Spleen (tissue), 11 donors: ENCODE measurements around the gene RAD9A. TPM values are rescaled to one million over a fixed set of nuclear protein-coding genes. Genes with fewer than 3 reads are reported as not detected.

Source experiments
- DNase-seq: peaks from one replicate; pipeline ENCODE4 v3.0.0-alpha.2; 2020
- H3K27ac ChIP-seq, 8 donors: fragments of 200-600 bp; sonication (generic) in 7 of 8; 1 replicate in 4 of 8; 2 replicates in 4 of 8; pipeline versions ENCODE4 v1.5.0 to v1.8.0; 2016 to 2021; ENCODE audit warnings: inconsistent platforms in 4 of 8, mild to moderate bottlenecking in 4 of 8, moderate library complexity in 1 of 8
- H3K27me3 ChIP-seq, 7 donors: fragments of 200-600 bp; sonication (generic) in 6 of 7; replicated peaks in 1 of 7; 1 replicate in 4 of 7; 2 replicates in 3 of 7; pipeline versions ENCODE4 v1.5.0 to v1.8.0; 2016 to 2021; ENCODE audit warnings: inconsistent platforms in 3 of 7, mild to moderate bottlenecking in 1 of 7
- H3K36me3 ChIP-seq, 6 donors: fragments of 200-600 bp; sonication (generic) in 5 of 6; 1 replicate in 4 of 6; 2 replicates in 2 of 6; pipeline versions ENCODE4 v1.5.0 to v1.8.0; 2016 to 2021; ENCODE audit warnings: inconsistent platforms in 2 of 6
- H3K4me1 ChIP-seq, 6 donors: fragments of 200-600 bp; sonication (generic) in 5 of 6; 1 replicate in 3 of 6; 2 replicates in 3 of 6; pipeline versions ENCODE4 v1.5.0 to v1.8.0; 2016 to 2021; ENCODE audit warnings: inconsistent platforms in 3 of 6
- H3K4me3 ChIP-seq, 8 donors: fragments of 200-600 bp; sonication (generic) in 7 of 8; 1 replicate in 4 of 8; 2 replicates in 4 of 8; pipeline versions ENCODE4 v1.5.0 to v1.8.0; 2016 to 2021; ENCODE audit warnings: inconsistent platforms in 4 of 8, mild to moderate bottlenecking in 4 of 8, moderate library complexity in 2 of 8
- H3K9me3 ChIP-seq, 8 donors: fragments of 200-600 bp; sonication (generic) in 7 of 8; 1 replicate in 4 of 8; 2 replicates in 4 of 8; pipeline versions ENCODE4 v1.5.0 to v1.8.0; 2016 to 2021; ENCODE audit warnings: inconsistent platforms in 4 of 8
- POLR2A ChIP-seq, 3 donors: fragments of 450-650 bp; IDR thresholded peaks; one replicate each; pipeline ENCODE4 v1.5.1; 2017; ENCODE audit warnings: antibody characterized with exemption in 3 of 3, mild to moderate bottlenecking in 1 of 3
- POLR2AphosphoS5 ChIP-seq, 3 donors: sonication (generic); formaldehyde crosslinking; IDR thresholded peaks; one replicate each; pipeline ENCODE4 v1.5.1; 2017; ENCODE audit warnings: antibody characterized with exemption in 3 of 3
- WGBS, 5 donors: extraction: QIAGEN DNeasy Blood & Tissue Kit in 3 of 5; methylation state at CpG; one replicate each; pipeline versions ENCODE4 v1.1.5 to v1.1.7; 2013 to 2018; 5-methylcytosine and 5-hydroxymethylcytosine counted together
- intact Hi-C: fragments of 100-400 bp; cut with DNase I; formaldehyde crosslinking; loops from one replicate; pipeline ENCODE4 v1.15.0; 2023; ENCODE audit warnings: low total_unique reads
- polyA plus RNA-seq, 3 donors: library from polyadenylated mRNA; stranded (reverse); fragments of 200-250 nt; gene quantifications; one replicate each; pipeline ENCODE4 v1.2.1, GENCODE V29; 2013
- total RNA-seq, 7 donors: library from RNA; depleted of rRNA in 3 of 7; stranded (reverse); fragments of >200 nt in 3 of 7; fragmentation: NEBNext Ultra II Directional in 4 of 7; extraction: Animal tissue kit (Norgen Biotek cat#: 25700) in 4 of 7; gene quantifications; one replicate each; pipeline versions ENCODE4 v1.1.0 to v1.2.1, GENCODE V29; 2016 to 2021
- TF ChIP-seq, protein P1 (sequence below), 11 experiments: fragments of 200-600 bp in 7 of 11; fragments of 450-650 bp in 4 of 11; sonication (generic) in 4 of 11; IDR thresholded peaks in 8 of 11; conservative IDR thresholded peaks in 3 of 11; 1 replicate in 7 of 11; 2 replicates in 4 of 11; pipeline versions ENCODE4 v1.4.0 to v1.8.0; 2016 to 2021; ENCODE audit warnings: antibody characterized with exemption in 11 of 11, inconsistent platforms in 4 of 11, mild to moderate bottlenecking in 1 of 11
- donor health status: healthy with polysubstance abuse.
- donor health status: DM: no; HTN: no; CAD: no; lungs with moderate emphysema.
- donor health status: DM: no; HTN: no; CAD: no.
- donor health status: Bipolar disorder and iron deficiency.
- donor health status: healthy.
- donor health status: DM: no; HTN: no; CAD: no.
- donor health status: DM: yes; HTN: yes; CAD: no.

The RAD9A gene
- total and polyA plus RNA-seq, 10 donors: 18.2 to 44.8 (median 30.1) TPM

DNA sequence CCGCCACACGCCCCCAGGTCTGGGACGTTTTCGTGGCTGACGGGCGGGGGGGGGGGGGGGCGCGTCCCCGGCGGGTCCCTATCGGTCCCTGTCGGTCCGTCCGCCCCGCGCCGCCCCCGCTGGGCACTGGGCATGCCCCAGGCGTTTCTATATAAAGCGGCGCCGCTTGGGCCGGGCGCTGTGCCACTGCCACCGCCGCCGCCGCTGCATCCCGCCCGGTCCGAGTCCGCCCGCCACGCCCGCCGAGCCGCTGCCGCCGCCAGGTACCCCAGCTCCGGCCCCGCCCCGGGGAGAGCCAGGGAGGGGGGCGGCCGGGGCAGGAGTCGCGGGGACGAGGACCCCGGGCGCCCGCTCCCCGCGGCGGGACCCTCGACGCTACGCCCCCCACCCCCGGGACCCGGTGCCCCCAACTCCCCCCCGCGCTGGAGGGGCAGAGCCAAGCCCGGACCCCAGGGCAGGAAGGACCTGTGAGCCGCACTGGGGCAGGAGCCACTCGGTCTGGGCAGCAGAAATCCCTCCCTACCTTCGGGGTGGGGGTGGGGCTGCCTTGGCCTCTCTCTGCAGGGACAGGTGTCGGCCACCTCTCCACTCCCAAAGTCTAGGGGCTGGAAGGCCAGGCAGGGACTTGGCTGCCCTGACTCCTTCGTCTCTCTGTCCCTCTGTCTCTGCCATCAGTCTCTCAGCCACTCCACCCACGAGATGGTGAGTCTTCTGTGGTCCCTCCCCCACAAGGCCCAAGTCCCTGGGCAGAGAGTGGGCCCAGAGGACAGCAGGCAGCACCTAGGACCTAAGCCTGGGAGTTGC lies 23.9 kb downstream of the RAD9A start, which contains the start of gene CARNS1:
Gene CARNS1 (plus strand): TSS at position 178 of the 804 bp plus-strand sequence. CDS start 522 bp downstream, at position 700.
- Histone ChIP-seq H3K36me3 (no peaks in the 10 kb centered on the region), H3K27me3 (peaks cover 0 to 44% (median 11%) of the 10 kb centered on the region in 7 donors), H3K9me3 (no peaks in the 10 kb centered on the region), H3K4me3 (peak within 1 kb of the TSS in 6 of 8 donors; percentile 14 to 61 (median 27)), H3K4me1 (peaks cover 48 to 98% (median 88%) of the 10 kb centered on the region in 6 donors), H3K27ac (peak within 1 kb of the TSS; percentile 41 to 96 (median 86))
- peak; percentile 85 for DNase-seq
- no peak for TF ChIP-seq POLR2A (IDR thresholded peaks at IDR 0.05)
- no peak for TF ChIP-seq POLR2AphosphoS5 (IDR thresholded peaks at IDR 0.05)
- TF ChIP-seq, protein P1, sequence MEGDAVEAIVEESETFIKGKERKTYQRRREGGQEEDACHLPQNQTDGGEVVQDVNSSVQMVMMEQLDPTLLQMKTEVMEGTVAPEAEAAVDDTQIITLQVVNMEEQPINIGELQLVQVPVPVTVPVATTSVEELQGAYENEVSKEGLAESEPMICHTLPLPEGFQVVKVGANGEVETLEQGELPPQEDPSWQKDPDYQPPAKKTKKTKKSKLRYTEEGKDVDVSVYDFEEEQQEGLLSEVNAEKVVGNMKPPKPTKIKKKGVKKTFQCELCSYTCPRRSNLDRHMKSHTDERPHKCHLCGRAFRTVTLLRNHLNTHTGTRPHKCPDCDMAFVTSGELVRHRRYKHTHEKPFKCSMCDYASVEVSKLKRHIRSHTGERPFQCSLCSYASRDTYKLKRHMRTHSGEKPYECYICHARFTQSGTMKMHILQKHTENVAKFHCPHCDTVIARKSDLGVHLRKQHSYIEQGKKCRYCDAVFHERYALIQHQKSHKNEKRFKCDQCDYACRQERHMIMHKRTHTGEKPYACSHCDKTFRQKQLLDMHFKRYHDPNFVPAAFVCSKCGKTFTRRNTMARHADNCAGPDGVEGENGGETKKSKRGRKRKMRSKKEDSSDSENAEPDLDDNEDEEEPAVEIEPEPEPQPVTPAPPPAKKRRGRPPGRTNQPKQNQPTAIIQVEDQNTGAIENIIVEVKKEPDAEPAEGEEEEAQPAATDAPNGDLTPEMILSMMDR (IDR thresholded peaks at IDR 0.05 in 8 of 11, conservative IDR thresholded peaks at IDR 0.05 in 3 of 11): no peak
- intact Hi-C loops: no loop called here
- 7 to 16% (median 10%) methylated on average over 16 to 67 of the region's 67 CpGs for WGBS, 5 donors

DNA sequence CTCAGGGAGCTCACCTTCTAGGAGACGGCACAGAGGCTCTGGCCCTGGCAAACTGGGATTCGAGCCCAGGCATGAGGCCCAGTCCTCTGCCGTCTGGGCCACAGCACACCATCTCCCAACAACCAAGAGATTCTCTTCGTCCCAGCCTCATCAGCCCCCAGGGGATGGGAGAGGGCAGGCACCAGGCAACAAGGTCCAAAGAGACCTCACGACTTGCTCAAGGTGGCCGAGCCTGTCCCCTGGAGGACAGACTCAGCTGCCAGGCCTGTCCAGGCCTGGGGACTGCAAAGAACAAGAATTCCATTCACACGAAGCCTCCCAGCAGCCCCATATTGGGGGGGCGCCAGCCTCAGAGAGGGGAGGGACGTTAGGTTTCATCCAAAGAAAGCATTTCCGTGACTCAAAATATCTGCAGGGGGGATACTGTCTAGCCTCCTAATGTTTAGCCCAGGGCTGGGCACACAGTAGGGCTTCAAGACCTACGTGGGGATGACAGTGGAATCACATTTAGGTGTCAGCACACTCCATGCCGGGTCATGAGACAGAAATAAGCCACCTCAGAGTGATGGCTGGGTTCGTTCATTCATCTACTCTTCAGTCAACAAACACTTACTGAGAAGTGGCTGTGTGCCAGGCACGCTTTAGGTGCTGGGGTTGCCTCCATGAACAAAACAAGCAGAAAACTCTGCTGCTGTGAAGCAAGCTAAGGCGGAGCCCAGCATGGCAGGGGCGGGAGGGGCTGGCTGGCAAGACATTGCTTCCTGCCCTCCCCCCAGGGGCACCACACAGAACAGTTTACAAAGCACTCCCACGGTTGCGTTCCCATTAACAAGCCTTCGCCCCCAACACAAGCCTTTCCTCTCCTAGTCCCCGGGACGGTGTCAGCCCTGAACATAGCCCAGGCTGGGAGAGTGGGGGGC lies 24.9 kb downstream of the RAD9A start:
- 33 to 57% (median 51%) methylated on average over 9 to 21 of the region's 21 CpGs for WGBS, 5 donors
- Histone ChIP-seq H3K27me3 (peaks cover 0 to 35% (median 11%) of the 10 kb centered on the region in 7 donors), H3K4me3 (peak overlapping the region in 1 of 8 donors; percentile 14), H3K4me1 (peaks cover 43 to 95% (median 84%) of the 10 kb centered on the region in 6 donors), H3K27ac (peak overlapping the region; percentile 37 to 96 (median 86)), H3K9me3 (no peaks in the 10 kb centered on the region), H3K36me3 (no peaks in the 10 kb centered on the region)
- peak; percentile 54 to 68 (median 54) for TF ChIP-seq POLR2AphosphoS5 (IDR thresholded peaks at IDR 0.05)
- TF ChIP-seq POLR2A (IDR thresholded peaks at IDR 0.05): no peak
- intact Hi-C loops: no loop called here
- peak; percentile 92 for DNase-seq

DNA sequence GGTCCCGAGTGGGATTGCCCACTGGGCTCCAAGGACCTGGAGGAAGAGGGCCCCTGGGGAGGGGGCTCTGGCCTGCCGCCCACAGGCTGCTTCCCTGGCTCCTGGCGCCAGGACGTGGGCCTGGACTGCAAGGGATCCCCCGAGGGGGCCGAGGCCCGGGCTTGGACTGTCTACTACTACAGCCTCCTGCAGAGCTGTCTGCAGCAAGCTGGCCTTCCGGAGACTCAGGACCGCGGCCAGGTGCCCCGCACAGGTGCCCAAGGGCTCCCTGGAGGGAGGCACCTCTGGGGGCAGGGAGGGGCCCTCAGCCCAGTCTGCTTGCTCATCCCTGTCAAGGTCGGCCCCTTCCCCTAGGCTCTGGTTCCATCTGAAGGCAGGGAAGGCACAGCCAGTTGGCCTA lies 25.6 kb downstream of the RAD9A start:
- peak overlapping the region; percentile 37 to 96 (median 86) for H3K27ac ChIP-seq
- H3K4me1 ChIP-seq: peaks cover 43 to 89% (median 76%) of the 10 kb centered on the region in 6 donors
- 77 to 100% (median 83%) methylated on average over 2 to 12 of the region's 12 CpGs for WGBS, 5 donors
- TF ChIP-seq, protein P1 (IDR thresholded peaks at IDR 0.05 in 8 of 11, conservative IDR thresholded peaks at IDR 0.05 in 3 of 11): no peak
- no peak for TF ChIP-seq POLR2A (IDR thresholded peaks at IDR 0.05)
- TF ChIP-seq POLR2AphosphoS5 (IDR thresholded peaks at IDR 0.05): no peak
- peaks cover 0 to 33% (median 11%) of the 10 kb centered on the region in 7 donors for H3K27me3 ChIP-seq
- H3K9me3 ChIP-seq: no peaks in the 10 kb centered on the region
- no peak for DNase-seq
- intact Hi-C loops: no loop called here
- no peak overlapping the region for H3K4me3 ChIP-seq
- no peaks in the 10 kb centered on the region for H3K36me3 ChIP-seq

DNA sequence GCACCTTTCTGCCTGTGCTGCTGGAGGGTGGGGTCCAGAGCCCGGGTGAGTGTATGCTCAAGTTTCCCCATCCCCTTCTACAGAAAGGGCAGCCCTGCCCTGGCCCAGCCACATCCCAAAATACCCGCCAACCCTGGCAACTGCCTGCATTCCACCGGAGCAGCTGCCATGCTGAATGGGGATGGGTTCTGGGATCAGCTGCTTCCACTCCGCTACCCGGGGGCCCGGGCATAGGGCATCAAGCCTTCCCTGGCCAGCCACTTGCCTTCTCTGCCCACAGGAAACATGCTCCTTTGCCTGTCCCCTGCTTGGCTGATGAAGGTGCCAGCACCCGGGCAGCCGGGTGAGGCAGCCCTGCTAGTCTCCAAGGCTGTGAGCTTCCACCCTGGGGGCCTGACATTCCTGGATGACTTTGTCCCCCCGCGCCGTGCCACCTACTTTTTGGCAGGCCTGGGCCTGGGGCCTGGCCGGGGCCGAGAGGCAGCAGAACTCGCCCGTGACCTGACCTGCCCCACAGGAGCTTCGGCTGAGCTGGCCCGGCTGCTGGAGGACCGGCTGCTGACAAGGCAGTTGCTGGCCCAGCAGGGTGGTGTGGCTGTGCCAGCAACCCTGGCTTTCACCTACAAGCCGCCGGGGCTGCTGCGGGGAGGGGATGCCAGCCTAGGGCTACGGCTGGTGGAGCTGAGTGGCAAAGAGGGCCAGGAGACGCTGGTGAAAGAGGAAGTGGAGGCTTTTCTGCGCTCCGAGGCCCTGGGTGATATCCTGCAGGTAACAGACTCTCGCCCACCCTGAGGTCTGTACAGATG lies 26.9 kb downstream of the RAD9A start:
- H3K27me3 ChIP-seq: peaks cover 0 to 26% (median 11%) of the 10 kb centered on the region in 7 donors
- TF ChIP-seq, protein P1 (IDR thresholded peaks at IDR 0.05 in 8 of 11, conservative IDR thresholded peaks at IDR 0.05 in 3 of 11): no peak
- peak; percentile 41 to 77 (median 73) for TF ChIP-seq POLR2AphosphoS5 (IDR thresholded peaks at IDR 0.05)
- H3K9me3 ChIP-seq: no peaks in the 10 kb centered on the region
- H3K4me1 ChIP-seq: peaks cover 43 to 76% (median 67%) of the 10 kb centered on the region in 6 donors
- peak overlapping the region; percentile 11 to 96 (median 86) for H3K27ac ChIP-seq
- peak overlapping the region in 3 of 8 donors; percentile 5 to 85 (median 65) for H3K4me3 ChIP-seq
- WGBS, 5 donors: 39 to 52% (median 43%) methylated on average over 13 to 26 of the region's 26 CpGs
- DNase-seq: peak; percentile 93
- H3K36me3 ChIP-seq: no peaks in the 10 kb centered on the region
- intact Hi-C loops: no loop called here
